GM21390 (cell line): ENCODE measurements around the gene NEUROD6.
A peak's percentile ranks its signal among the peaks of the same experiment; 100 is the strongest.

Experiments used
- ATAC-seq: cut with Tn5 transposase; IDR thresholded peaks from one replicate; pipeline ENCODE4 v1.9.1; 2021; ENCODE audit not compliant: unreplicated experiment

The NEUROD6 gene

GRCh38 chr7:31340603-31341002 is at the start of gene NEUROD6:
Gene NEUROD6, minus strand, starts transcription at chr7:31340726. Its CDS starts 1,458 bp downstream, at chr7:31339268.
- no peak for ATAC-seq

DNA sequence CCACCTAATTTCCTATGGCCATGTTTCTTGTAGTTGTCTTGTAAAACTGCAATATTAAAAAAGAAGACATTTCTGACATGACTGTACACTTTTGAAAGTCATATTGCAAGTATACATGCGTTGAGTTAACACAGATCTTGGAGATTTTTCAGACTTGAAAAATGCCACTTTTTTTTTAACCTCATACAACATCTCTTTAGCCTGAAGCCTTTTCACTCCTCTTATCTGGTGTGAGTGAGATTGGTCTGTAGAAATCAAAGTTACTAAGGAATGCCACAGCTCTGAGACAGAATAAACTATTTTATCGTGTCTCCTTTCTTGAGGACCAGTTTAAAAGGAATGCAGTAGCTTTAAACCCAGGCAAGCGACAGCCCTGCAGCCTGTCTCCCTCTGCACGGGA is 43.9 kb upstream of the NEUROD6 start:
- no peak for ATAC-seq

DNA sequence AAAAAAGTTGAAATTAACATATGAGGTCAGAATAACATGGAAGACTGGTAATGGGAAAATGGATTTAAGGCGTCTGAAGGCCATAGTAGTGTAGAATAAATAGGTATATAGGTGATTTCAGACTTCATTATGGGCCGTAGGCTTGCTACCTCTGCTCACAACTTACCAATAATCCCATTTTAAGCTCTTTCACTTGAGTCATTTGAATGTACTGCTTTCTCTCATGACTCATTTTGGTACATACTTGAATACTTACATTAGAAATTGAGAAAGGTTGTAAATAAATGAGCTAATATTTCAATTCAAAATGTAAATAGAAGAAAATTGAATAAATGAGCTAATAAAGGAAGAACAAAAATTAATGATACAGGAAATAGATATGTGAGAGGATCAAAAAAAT is 42.2 kb upstream of the NEUROD6 start:
- no peak for ATAC-seq

- peak; percentile 75 for ATAC-seq
These were observed 33.1 kb upstream of the NEUROD6 start for GRCh38 chr7:31373337-31374289.

GRCh38 chr7:31372231-31372959 is 31.9 kb upstream of the NEUROD6 start:
- ATAC-seq: no peak

- no peak for ATAC-seq
These were observed 31.1 kb upstream of the NEUROD6 start for GRCh38 chr7:31371621-31372020.

DNA sequence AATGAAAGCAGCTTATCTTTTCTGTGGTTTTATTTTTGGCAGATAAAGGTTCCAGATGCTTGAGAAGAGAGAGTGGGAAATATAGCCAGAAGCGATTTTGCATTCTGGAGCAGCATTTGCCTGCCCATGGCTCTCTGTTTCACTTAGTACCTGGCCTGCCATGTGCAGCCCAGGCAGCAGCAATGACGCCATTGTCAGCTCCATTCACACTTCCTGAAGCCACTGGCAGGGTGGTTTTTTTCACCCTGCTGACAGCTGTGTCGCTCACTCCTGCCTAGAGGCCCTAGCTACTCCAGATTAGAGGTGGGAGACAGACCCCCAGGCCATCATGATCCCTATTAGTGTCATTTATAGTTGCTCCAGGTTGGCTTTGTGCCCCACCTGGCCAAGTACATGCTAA is 30.1 kb upstream of the NEUROD6 start:
- ATAC-seq: no peak

GRCh38 chr7:31368620-31369019 is 28.1 kb upstream of the NEUROD6 start:
- no peak for ATAC-seq

DNA sequence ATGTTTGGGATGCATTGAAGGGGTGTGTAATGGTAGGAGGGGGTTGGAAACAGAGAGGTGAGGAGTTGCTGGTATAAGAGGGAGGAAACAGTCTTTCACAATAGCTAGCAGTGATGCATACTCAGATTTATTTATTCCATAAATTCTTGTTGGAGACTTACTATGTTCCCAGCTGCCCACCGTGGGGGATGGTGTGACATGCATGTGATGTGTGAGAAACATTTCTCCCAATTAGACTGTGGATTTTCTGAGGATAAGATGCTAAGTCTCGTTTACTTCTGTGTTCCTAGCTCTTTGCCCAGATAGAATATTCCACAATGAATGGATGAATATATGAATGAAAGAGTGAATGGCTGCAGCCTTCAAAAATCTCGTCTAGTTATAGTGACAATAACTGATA is 23.0 kb upstream of the NEUROD6 start:
- no peak for ATAC-seq

DNA sequence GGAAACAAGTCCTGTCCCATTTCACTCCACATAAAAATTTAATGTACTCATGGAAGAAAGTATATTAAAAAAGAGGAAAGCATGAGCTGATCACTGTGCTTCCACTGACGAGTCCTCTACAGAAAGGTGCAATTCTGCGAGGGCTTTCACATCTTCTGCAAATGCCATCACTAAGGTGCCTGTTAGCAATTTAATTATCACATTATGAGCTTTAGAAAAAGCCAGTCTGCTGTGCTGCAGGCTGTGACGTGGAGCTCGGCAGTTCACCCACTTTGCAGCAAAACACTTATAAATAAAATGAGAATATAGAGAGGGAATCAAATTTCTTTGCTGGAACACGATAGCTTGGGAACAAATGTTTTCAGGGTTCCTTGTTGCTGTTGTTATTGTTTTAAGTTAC is 22.5 kb upstream of the NEUROD6 start:
- no peak for ATAC-seq

- no peak for ATAC-seq
These were observed 21.9 kb upstream of the NEUROD6 start for GRCh38 chr7:31362401-31362800.

- no peak for ATAC-seq
These were observed 17.9 kb upstream of the NEUROD6 start for GRCh38 chr7:31358467-31358866.

GRCh38 chr7:31345421-31345820 is 4.9 kb upstream of the NEUROD6 start:
- no peak for ATAC-seq

- no peak for ATAC-seq
These were observed 3.2 kb upstream of the NEUROD6 start for GRCh38 chr7:31343516-31344305.

GRCh38 chr7:31341141-31341540 is 615 bp upstream of the NEUROD6 start:
- ATAC-seq: no peak

- no peak for ATAC-seq
These were observed 475 bp downstream of the NEUROD6 start for GRCh38 chr7:31340051-31340450.

DNA sequence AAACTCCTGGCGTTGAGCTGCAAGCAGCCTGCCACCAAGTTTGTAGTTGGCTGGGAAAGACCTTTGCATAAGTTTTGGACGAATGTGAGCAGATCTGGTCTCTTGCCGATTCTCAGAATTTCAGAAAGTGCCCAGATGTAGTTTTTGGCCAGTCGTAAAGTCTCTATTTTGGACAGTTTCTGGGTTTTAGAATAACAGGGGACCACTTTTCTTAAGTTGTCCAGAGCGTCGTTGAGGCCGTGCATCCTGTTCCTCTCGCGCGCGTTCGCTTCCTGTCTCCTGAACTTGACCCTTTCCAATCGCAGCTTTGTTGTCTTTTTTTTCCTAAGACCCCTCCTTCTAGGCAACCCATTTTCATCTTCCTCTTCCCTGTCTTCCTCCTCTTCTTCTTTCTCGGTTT is 1.8 kb downstream of the NEUROD6 start:
- no peak for ATAC-seq

DNA sequence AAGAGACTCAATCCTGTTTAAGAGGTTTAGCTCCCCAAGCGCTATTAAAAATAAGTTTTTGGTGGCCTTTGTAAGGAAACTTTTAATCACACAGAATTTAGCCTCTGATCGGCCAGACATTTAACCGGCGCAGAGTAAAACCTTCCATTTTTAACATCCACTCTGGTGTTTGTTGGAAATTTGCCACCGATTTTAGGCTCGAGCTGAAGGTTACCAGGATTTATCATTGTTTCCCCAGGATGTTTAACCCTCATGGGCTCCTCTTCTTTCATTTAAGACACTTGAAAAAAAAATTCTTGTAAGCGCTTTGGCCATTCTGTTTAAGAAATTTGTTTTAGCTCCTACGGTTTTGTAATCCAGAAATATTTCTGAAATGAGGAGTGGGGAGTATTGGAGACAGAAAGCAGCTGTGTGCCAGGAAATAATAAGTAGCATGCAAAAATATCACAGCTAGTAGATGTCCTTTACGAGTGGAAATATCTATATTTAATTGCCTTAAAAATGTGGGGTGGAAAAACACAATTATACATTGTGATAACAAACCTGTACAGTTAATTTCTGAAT is 3.4 kb downstream of the NEUROD6 start:
- ATAC-seq: no peak

GRCh38 chr7:31336202-31337001 is 4.1 kb downstream of the NEUROD6 start:
- no peak for ATAC-seq

- no peak for ATAC-seq
These were observed 4.7 kb downstream of the NEUROD6 start for GRCh38 chr7:31335884-31336201.
